Thyroid gland (tissue), 4 donors: Measurements from ENCODE around the gene CTIF.

Experiments
- CTCF ChIP-seq, 6 experiments: fragments of 200-600 bp in 3 of 6; fragments of 450-650 bp in 3 of 6; sonication (generic) in 3 of 6; IDR thresholded peaks; one replicate each; pipeline ENCODE4 v1.5.1; 2016 to 2019; ENCODE audit warnings: antibody characterized with exemption in 6 of 6, mild to moderate bottlenecking in 2 of 6, inconsistent platforms in 1 of 6, moderate library complexity in 1 of 6
- POLR2A ChIP-seq, 2 donors: fragments of 450-650 bp; IDR thresholded peaks; one replicate each; pipeline ENCODE4 v1.6.1; 2017; ENCODE audit warnings: antibody characterized with exemption in 2 of 2, mild to moderate bottlenecking in 2 of 2, moderate library complexity in 1 of 2

- TF ChIP-seq CTCF (IDR thresholded peaks at IDR 0.05): no peak
- TF ChIP-seq POLR2A (IDR thresholded peaks at IDR 0.05): no peak
Measured at GRCh38 chr18:48547531-48547981, 8.7 kb downstream of the CTIF start.
